Mucosa of stomach (tissue), 1 donor: ENCODE measurements around the gene ZNF224.

Experiments used
- H3K27me3 ChIP-seq: one replicate; pipeline ENCODE4 v1.7.0; 2013; ENCODE audit warnings: mild to moderate bottlenecking, low read length; ENCODE audit not compliant: control insufficient read depth, insufficient read depth
- H3K36me3 ChIP-seq: one replicate; pipeline ENCODE4 v1.7.0; 2013; ENCODE audit warnings: low read length; ENCODE audit not compliant: control insufficient read depth, insufficient read depth
- H3K4me1 ChIP-seq: one replicate; pipeline ENCODE4 v1.7.0; 2013; ENCODE audit warnings: mild to moderate bottlenecking, low read length; ENCODE audit not compliant: control insufficient read depth, insufficient read depth
- H3K4me3 ChIP-seq: one replicate; pipeline ENCODE4 v1.7.0; 2013; ENCODE audit warnings: low read length
- H3K9ac ChIP-seq: one replicate; pipeline ENCODE4 v1.7.0; 2013; ENCODE audit warnings: mild to moderate bottlenecking, low read length, moderate library complexity
- H3K9me3 ChIP-seq: one replicate; pipeline ENCODE4 v1.7.0; 2013; ENCODE audit warnings: mild to moderate bottlenecking, low read length, moderate library complexity; ENCODE audit not compliant: control insufficient read depth
- donor health status: Pancreatic carcinoma.

The ZNF224 gene

DNA sequence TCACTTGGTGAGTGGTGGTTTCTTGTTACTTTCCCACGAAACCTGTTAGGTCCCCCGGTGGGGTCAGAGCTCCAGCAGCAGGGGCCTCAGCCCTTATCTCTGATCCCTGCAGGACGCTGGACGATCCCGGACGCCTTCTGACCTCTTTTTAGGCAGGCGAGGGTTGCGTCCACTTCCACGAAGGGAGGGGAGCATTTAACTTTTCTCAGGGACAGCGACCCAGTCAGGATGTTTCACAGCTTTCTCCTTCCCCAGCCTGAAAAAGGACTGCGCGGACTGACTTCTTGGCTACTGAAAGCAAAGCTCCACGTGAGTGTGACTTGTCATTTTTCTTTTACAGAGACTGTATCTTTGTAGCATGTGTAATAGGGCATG, 47.9 kb downstream of the ZNF224 start:
- no peaks in the 10 kb centered on the region for H3K4me1 ChIP-seq
- peak overlapping the region; percentile 70 for H3K4me3 ChIP-seq
- H3K9ac ChIP-seq = peak overlapping the region; percentile 84

DNA sequence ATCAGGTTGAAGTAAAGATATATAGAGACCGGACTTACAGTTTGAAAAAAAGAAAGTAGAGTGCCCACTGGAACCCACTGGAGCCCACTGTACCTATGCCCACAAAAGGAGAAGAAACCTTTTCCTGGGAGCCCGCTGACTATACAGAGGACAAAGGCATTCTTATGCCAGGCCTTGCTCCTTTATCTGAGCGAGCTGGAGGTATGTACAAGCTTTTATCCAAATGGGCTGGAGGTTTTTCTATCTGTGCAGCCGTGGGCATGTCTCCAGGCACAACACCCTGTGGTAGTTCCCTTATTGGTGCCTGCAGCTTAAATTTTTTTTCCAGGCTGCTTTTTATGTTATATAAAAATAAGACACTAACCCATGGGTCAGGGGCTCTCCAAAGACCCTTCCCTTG, 55.6 kb downstream of the ZNF224 start:
- Histone ChIP-seq H3K27me3 (no peaks in the 10 kb centered on the region), H3K9ac (no peak overlapping the region), H3K9me3 (no peaks in the 10 kb centered on the region), H3K4me1 (no peaks in the 10 kb centered on the region), H3K4me3 (no peak overlapping the region), H3K36me3 (peaks cover 5% of the 10 kb centered on the region)

More for the DNA sequence above, 47.9 kb downstream of the ZNF224 start:
- no peaks in the 10 kb centered on the region for H3K9me3 ChIP-seq
- no peaks in the 10 kb centered on the region for H3K36me3 ChIP-seq
- no peaks in the 10 kb centered on the region for H3K27me3 ChIP-seq

- H3K4me3 ChIP-seq = no peak overlapping the region
- no peaks in the 10 kb centered on the region for H3K27me3 ChIP-seq
- H3K9ac ChIP-seq = no peak overlapping the region
- no peaks in the 10 kb centered on the region for H3K4me1 ChIP-seq
- peaks cover 3% of the 10 kb centered on the region for H3K9me3 ChIP-seq
- peaks cover 8% of the 10 kb centered on the region for H3K36me3 ChIP-seq
Observed at GRCh38 chr19:44151491-44151890, 57.3 kb downstream of the ZNF224 start.

- Histone ChIP-seq H3K4me3 (peak overlapping the region; percentile 3), H3K9ac (no peak overlapping the region), H3K9me3 (peaks cover 12% of the 10 kb centered on the region), H3K27me3 (no peaks in the 10 kb centered on the region), H3K4me1 (no peaks in the 10 kb centered on the region), H3K36me3 (peaks cover 14% of the 10 kb centered on the region)
Observed at GRCh38 chr19:44156475-44156874, 62.3 kb downstream of the ZNF224 start.
